IPS-15b (cell line): ENCODE results near the gene HDAC8.
"Not testable (repeated sequence)": the region's sequence is repeated elsewhere in the genome, so short reads cannot be mapped to it uniquely, and the experiment has no call there.

Experiments used
- H3K27me3 ChIP-seq: one replicate; pipeline ENCODE4 v1.6.1; 2013; ENCODE audit warnings: low read length; ENCODE audit not compliant: control insufficient read depth, insufficient read depth
- H3K36me3 ChIP-seq: one replicate; pipeline ENCODE4 v1.6.1; 2013; ENCODE audit warnings: low read length; ENCODE audit not compliant: control insufficient read depth, insufficient read depth
- H3K4me1 ChIP-seq: one replicate; pipeline ENCODE4 v1.6.1; 2013; ENCODE audit warnings: mild to moderate bottlenecking, low read length; ENCODE audit not compliant: control insufficient read depth, insufficient read depth
- H3K4me3 ChIP-seq: one replicate; pipeline ENCODE4 v1.5.1; 2013; ENCODE audit warnings: low read depth, low read length
- H3K9ac ChIP-seq: one replicate; pipeline ENCODE4 v1.6.1; 2013; ENCODE audit warnings: low read depth, mild to moderate bottlenecking, low read length
- H3K9me3 ChIP-seq: one replicate; pipeline ENCODE4 v1.6.1; 2013; ENCODE audit warnings: mild to moderate bottlenecking, low read length; ENCODE audit not compliant: control insufficient read depth, insufficient read depth

The HDAC8 gene

GRCh38 chrX:72526534-72527508 is 45.8 kb downstream of the HDAC8 start:
- Histone ChIP-seq H3K4me1 (no peaks in the 10 kb centered on the region), H3K4me3 (no peak overlapping the region), H3K27me3 (no peaks in the 10 kb centered on the region), H3K36me3 (no peaks in the 10 kb centered on the region), H3K9ac (no peak overlapping the region), H3K9me3 (no peaks in the 10 kb centered on the region)

- no peak overlapping the region for H3K9ac ChIP-seq
- no peaks in the 10 kb centered on the region for H3K36me3 ChIP-seq
- no peak overlapping the region for H3K4me3 ChIP-seq
- no peaks in the 10 kb centered on the region for H3K27me3 ChIP-seq
- H3K9me3 ChIP-seq = no peaks in the 10 kb centered on the region
- H3K4me1 ChIP-seq = peaks cover 2% of the 10 kb centered on the region
These were observed 73.9 kb downstream of the HDAC8 start for GRCh38 chrX:72498782-72499181.

GRCh38 chrX:72495046-72495445 is 77.6 kb downstream of the HDAC8 start:
- Histone ChIP-seq H3K9ac (no peak overlapping the region), H3K9me3 (no peaks in the 10 kb centered on the region), H3K4me3 (no peak overlapping the region), H3K4me1 (peaks cover 2% of the 10 kb centered on the region), H3K27me3 (no peaks in the 10 kb centered on the region), H3K36me3 (no peaks in the 10 kb centered on the region)

GRCh38 chrX:72492499-72492898 is 80.1 kb downstream of the HDAC8 start:
- Histone ChIP-seq H3K27me3 (no peaks in the 10 kb centered on the region), H3K9ac (no peak overlapping the region), H3K9me3 (no peaks in the 10 kb centered on the region), H3K4me1 (no peaks in the 10 kb centered on the region), H3K36me3 (no peaks in the 10 kb centered on the region), H3K4me3 (no peak overlapping the region)

GRCh38 chrX:72490221-72490620 is 82.4 kb downstream of the HDAC8 start:
- H3K27me3 ChIP-seq, H3K4me1 ChIP-seq, H3K4me3 ChIP-seq, H3K9me3 ChIP-seq, H3K9ac ChIP-seq, H3K36me3 ChIP-seq: not testable (repeated sequence)

GRCh38 chrX:72487661-72488060 is 85.0 kb downstream of the HDAC8 start:
- Histone ChIP-seq H3K4me1 (no peaks in the 10 kb centered on the region), H3K4me3 (no peak overlapping the region), H3K36me3 (peaks cover 3% of the 10 kb centered on the region), H3K27me3 (no peaks in the 10 kb centered on the region), H3K9ac (no peak overlapping the region), H3K9me3 (no peaks in the 10 kb centered on the region)

- Histone ChIP-seq H3K4me3 (no peak overlapping the region), H3K9me3 (no peaks in the 10 kb centered on the region), H3K27me3 (no peaks in the 10 kb centered on the region), H3K36me3 (no peaks in the 10 kb centered on the region), H3K9ac (no peak overlapping the region), H3K4me1 (peaks cover 5% of the 10 kb centered on the region)
These were observed 93.0 kb downstream of the HDAC8 start for GRCh38 chrX:72479324-72480274.

GRCh38 chrX:72478853-72479252 is 93.8 kb downstream of the HDAC8 start:
- Histone ChIP-seq H3K9me3 (peaks cover 1% of the 10 kb centered on the region), H3K27me3 (no peaks in the 10 kb centered on the region), H3K9ac (no peak overlapping the region), H3K4me1 (peaks cover 5% of the 10 kb centered on the region), H3K4me3 (no peak overlapping the region), H3K36me3 (no peaks in the 10 kb centered on the region)

- H3K27me3 ChIP-seq = no peaks in the 10 kb centered on the region
- H3K9ac ChIP-seq = no peak overlapping the region
- H3K4me1 ChIP-seq = peaks cover 5% of the 10 kb centered on the region
- peaks cover 4% of the 10 kb centered on the region for H3K9me3 ChIP-seq
- no peaks in the 10 kb centered on the region for H3K36me3 ChIP-seq
- no peak overlapping the region for H3K4me3 ChIP-seq
These were observed 94.3 kb downstream of the HDAC8 start for GRCh38 chrX:72478351-72478750.

- Histone ChIP-seq H3K4me1 (peaks cover 5% of the 10 kb centered on the region), H3K4me3 (no peak overlapping the region), H3K36me3 (no peaks in the 10 kb centered on the region), H3K9me3 (peaks cover 4% of the 10 kb centered on the region), H3K27me3 (no peaks in the 10 kb centered on the region), H3K9ac (no peak overlapping the region)
These were observed 94.9 kb downstream of the HDAC8 start for GRCh38 chrX:72477781-72478181.

- H3K4me1 ChIP-seq = peaks cover 5% of the 10 kb centered on the region
- no peak overlapping the region for H3K4me3 ChIP-seq
- H3K27me3 ChIP-seq = no peaks in the 10 kb centered on the region
These were observed 95.3 kb downstream of the HDAC8 start for GRCh38 chrX:72477376-72477775.

More at GRCh38 chrX:72477376-72477775, 95.3 kb downstream of the HDAC8 start:
- no peak overlapping the region for H3K9ac ChIP-seq
- peaks cover 4% of the 10 kb centered on the region for H3K9me3 ChIP-seq
- no peaks in the 10 kb centered on the region for H3K36me3 ChIP-seq
